GM12864 (cell line): Measurements from ENCODE around the gene MIER2.

ENCODE experiments used
- DNase-seq: peaks from one replicate; pipeline ENCODE4 v3.0.0-alpha.2; 2011; ENCODE audit warnings: low read depth
- H3K4me3 ChIP-seq: 2 replicates; pipeline ENCODE4 v1.5.1; 2011; ENCODE audit warnings: mild to moderate bottlenecking, low read depth, low read length, control low read depth
- TF ChIP-seq, protein P1 (sequence below): IDR thresholded peaks from 2 replicates; pipeline ENCODE4 v1.5.1; 2011; ENCODE audit warnings: low read depth, mild to moderate bottlenecking, moderate library complexity, low read length, control low read depth, inconsistent platforms; ENCODE audit errors: missing control alignments

Gene MIER2

DNA sequence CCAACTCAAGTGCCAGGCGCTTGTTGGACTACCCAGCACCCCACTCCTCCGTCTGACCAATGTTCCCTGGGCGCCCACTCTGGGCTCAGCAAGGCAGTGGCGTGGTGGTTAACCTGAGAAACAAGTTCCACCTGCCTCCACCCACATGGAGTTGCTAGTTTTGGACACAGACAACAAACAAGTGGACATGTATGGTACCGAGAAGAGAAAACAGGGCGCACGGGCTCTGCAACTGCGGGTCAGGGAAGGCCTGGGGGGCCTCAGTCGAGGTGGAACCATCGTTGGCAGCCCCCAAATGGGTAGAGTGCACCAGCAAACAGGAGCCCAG lies 2.5 kb downstream of the MIER2 start:
- H3K4me3 ChIP-seq = no peak overlapping the region
- DNase-seq = no peak
- TF ChIP-seq, protein P1, sequence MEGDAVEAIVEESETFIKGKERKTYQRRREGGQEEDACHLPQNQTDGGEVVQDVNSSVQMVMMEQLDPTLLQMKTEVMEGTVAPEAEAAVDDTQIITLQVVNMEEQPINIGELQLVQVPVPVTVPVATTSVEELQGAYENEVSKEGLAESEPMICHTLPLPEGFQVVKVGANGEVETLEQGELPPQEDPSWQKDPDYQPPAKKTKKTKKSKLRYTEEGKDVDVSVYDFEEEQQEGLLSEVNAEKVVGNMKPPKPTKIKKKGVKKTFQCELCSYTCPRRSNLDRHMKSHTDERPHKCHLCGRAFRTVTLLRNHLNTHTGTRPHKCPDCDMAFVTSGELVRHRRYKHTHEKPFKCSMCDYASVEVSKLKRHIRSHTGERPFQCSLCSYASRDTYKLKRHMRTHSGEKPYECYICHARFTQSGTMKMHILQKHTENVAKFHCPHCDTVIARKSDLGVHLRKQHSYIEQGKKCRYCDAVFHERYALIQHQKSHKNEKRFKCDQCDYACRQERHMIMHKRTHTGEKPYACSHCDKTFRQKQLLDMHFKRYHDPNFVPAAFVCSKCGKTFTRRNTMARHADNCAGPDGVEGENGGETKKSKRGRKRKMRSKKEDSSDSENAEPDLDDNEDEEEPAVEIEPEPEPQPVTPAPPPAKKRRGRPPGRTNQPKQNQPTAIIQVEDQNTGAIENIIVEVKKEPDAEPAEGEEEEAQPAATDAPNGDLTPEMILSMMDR = no peak

DNA sequence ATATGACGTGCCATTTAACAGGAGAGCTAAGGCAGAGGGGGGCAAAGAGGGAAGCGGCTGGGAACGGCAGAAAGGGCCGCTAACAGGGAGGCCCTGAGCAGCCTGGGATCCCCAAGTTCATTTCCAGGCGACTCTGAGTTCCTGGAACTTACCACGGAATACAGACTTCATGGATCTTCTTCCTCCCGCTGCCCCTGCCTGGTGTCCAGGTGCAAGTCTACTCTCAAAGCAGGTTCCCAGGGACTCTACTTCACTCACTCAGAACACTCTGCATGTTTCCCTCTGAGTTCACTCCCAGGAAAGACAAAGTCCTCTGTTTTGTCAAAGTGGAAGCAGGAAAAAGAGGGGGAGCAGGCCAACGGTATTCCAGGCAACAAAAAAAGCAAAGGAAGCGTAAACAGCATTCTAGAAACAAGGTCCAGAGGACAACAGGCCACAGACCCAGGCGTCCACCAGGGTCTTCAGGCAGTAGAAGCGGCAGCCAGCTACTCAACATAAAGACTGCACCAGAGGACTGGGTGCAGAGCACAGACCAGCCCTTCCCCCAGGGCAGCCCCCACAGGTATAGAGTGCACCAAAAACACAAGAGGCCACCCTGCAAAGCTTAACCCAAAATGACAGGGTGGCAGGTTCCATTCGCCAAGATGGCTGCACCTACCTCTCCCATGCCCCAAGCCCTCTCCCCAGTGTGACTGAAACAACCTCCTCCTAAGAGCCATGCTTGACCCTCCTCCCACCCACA lies 3.0 kb downstream of the MIER2 start:
- DNase-seq = no peak
- H3K4me3 ChIP-seq = no peak overlapping the region
- TF ChIP-seq, protein P1 = no peak

DNA sequence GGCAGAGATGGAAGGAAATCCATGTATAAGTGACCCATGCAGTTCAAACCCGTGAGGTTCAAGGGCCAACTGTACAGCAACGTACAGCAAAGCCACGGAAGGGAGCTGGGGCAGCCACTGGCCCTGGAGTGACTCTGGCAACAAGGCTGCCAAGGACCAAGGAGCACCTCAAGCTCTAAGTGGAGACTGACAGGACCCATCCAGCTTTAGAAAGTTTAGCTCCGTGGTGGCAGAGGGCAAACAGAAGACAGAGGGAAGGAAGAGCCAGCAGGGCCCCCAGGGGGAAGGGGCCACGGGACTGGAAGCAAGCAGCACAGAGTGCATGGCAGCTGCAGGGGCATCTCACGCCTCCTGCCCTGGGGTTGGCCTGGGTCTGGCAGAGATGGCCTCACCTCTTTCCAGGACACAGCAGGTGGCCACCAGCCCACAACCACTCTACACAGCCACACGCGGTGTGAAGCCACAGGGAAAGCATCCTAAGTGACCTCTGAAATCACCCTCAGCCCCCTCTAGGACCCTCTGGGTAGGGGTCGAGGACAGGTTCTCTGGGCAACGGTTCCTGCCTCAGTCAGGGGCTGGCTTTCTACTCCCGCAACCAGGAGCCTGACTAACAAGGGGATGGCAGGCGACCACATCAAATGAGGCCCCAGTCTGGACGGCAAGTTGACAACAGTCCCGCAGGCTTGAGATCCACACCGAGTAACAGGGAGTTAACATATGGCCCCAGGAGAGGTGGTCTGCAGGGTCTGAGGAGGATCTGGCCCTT lies 3.8 kb downstream of the MIER2 start:
- H3K4me3 ChIP-seq = no peak overlapping the region
- no peak for DNase-seq
- TF ChIP-seq, protein P1 = no peak

DNA sequence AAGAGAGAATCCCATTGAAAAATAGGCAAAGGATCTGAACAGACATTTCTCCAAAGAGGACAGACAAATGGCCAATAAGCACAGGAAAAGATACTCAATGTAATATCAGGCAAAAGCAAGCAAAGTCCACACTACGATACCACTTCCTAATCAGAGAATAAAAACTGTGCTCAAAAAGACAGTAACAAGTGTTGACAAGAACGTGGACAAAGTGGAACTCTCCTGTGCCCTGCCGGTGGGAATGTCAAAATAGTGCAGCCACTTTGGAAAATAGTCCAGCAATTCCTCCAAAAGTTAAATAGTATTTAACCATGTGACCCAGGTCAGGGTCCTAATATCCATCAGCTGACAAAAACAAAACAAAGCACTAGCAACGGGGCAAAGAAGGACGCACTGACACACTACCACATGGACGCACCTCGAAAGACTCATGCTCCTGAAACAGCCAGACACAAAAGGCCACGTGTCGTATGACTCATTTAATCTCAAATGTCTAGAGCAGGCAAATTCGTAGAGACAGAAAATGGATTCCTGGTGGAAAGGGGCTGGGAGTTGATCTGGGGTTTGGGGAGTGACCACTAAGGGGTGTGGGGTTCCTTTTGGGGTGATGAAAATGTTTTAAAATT lies 5.2 kb downstream of the MIER2 start:
- TF ChIP-seq, protein P1 = no peak
- no peak overlapping the region for H3K4me3 ChIP-seq
- no peak for DNase-seq

DNA sequence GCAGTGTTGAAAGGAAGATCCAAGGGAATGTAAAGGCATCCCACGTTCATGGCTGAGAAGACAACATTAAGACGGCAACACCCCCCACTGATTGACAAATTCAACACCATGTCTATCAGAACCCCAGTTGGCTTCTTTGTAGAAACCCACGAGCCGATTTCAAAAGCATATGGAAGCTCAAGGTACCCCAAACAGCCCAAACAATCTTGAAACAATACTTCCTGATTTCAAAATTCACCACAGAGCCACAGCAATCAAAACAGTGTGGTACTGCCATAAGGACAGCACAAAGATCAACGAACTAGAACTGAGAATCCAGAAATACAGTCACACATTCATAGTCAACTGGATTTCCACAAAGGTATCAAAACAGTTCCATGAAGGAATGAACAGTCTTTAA lies 6.2 kb downstream of the MIER2 start:
- no peak overlapping the region for H3K4me3 ChIP-seq
- DNase-seq = no peak
- TF ChIP-seq, protein P1 = no peak

DNA sequence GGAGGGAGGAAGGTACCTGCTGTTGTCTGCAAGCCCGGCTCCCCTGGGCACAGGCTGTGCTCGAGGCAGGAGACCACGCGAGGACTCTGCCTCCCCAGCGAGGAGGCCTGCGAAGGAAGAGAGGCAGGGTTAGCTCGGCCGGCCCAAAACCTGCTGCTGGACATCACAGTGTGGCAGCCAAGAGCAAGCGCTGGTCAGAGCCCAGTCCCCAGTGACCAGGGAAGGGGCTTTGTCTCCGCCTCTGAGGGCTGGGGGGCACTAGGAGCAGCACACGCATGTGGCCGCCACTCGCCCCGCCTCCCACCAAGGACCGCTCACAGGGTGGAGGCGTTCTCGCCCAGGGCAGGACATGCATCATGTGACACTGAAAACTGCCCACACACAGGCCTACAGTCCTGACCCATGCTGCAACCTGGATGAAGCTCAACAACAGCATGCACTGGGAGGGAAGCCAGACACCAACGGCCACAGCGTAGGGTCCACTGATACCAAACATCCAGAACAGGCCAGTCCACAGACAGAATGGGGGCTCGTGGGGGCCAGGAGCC lies 8.5 kb downstream of the MIER2 start:
- TF ChIP-seq, protein P1 = no peak
- DNase-seq = no peak
- no peak overlapping the region for H3K4me3 ChIP-seq
